Measurements from ENCODE around the gene RXRA.

GRCh38 chr9:134458207-134459108 lies 132.2 kb downstream of the RXRA start:
- TF ChIP-seq MXI1 (conservative IDR thresholded peaks at IDR 0.05; ENCODE audit: poor library complexity, severe bottlenecking) (no peak), TAF1 (IDR thresholded peaks at IDR 0.05; ENCODE audit: low read depth) (no peak), CTCF (IDR thresholded peaks at IDR 0.05; ENCODE audit: poor library complexity, severe bottlenecking) (no peak), EP300 (conservative IDR thresholded peaks at IDR 0.05; ENCODE audit: poor library complexity, severe bottlenecking) (no peak), EZH2 (IDR thresholded peaks at IDR 0.05; ENCODE audit: borderline replicate concordance, insufficient read depth, low read length, poor library complexity, severe bottlenecking) (no peak), POLR2AphosphoS5 (IDR thresholded peaks at IDR 0.05) (no peak)
